ENCODE measurements around the gene KCTD19.
A peak's percentile ranks its signal among the peaks of the same experiment; 100 is the strongest.

KCTD19 gene

GRCh38 chr16:67277999-67278772 lies 48.4 kb downstream of the KCTD19 start:
- Histone ChIP-seq H4K91ac (ENCODE audit: low read depth, low read length) (no peak overlapping the region), H3K79me2 (ENCODE audit: control insufficient read depth, insufficient read depth, low read length, poor library complexity) (no peaks in the 10 kb centered on the region)

GRCh38 chr16:67277294-67277998 lies 49.1 kb downstream of the KCTD19 start:
- H3K4me3 ChIP-seq (ENCODE audit: low read depth, low read length), result no peak overlapping the region
- H3K9me3 ChIP-seq (ENCODE audit: insufficient read depth, low read depth, low read length), result peaks cover 1% of the 10 kb centered on the region
- H2BK12ac ChIP-seq (ENCODE audit: low read length), result peak overlapping the region; percentile 29
- H2BK120ac ChIP-seq (ENCODE audit: insufficient read depth, low read length, poor library complexity), result no peak overlapping the region
- peaks cover 9 to 16% of the 10 kb centered on the region in 2 experiments for H3K4me1 ChIP-seq (ENCODE audit: control insufficient read depth in 1 of 2, insufficient read depth in 2 of 2, low read length in 2 of 2)
- peaks cover 4% of the 10 kb centered on the region for H3K27me3 ChIP-seq (ENCODE audit: insufficient read depth, low read length)
- H3K27ac ChIP-seq (ENCODE audit: low read depth, low read length), result no peak overlapping the region
- no peak overlapping the region for H4K12ac ChIP-seq (ENCODE audit: low read depth, low read length)
- H3K4ac ChIP-seq (ENCODE audit: low read depth, low read length), result no peak overlapping the region
- H3K9ac ChIP-seq (ENCODE audit: low read length), result no peak overlapping the region
- H4K8ac ChIP-seq (ENCODE audit: low read depth, low read length), result no peak overlapping the region
- H2BK5ac ChIP-seq (ENCODE audit: low read depth, low read length, poor library complexity), result no peak overlapping the region
- peaks cover 6% of the 10 kb centered on the region for H3K79me1 ChIP-seq (ENCODE audit: low read length)
- no peaks in the 10 kb centered on the region for H3K79me2 ChIP-seq (ENCODE audit: control insufficient read depth, insufficient read depth, low read length, poor library complexity)
- H3K14ac ChIP-seq (ENCODE audit: low read length), result no peak overlapping the region
- no peak overlapping the region for H3K23ac ChIP-seq (ENCODE audit: low read length)
- H3K4me2 ChIP-seq (ENCODE audit: low read length), result no peak overlapping the region
- H2AK5ac ChIP-seq (ENCODE audit: low read length), result no peak overlapping the region
- no peak for DNase-seq
- no peaks in the 10 kb centered on the region for H3K36me3 ChIP-seq (ENCODE audit: control insufficient read depth in 1 of 2, insufficient read depth in 2 of 2, low read length in 2 of 2)
- WGBS (ENCODE audit: extremely low coverage, insufficient coverage, insufficient read length), result no CpG with 5 or more reads among the region's 4 CpGs
- H2AFZ ChIP-seq (ENCODE audit: insufficient read depth, low read length, poor library complexity), result peak overlapping the region; percentile 15
- no peak overlapping the region for H4K91ac ChIP-seq (ENCODE audit: low read depth, low read length)
- no peak overlapping the region for H3K18ac ChIP-seq (ENCODE audit: low read length)

More at GRCh38 chr16:67277999-67278772, 48.4 kb downstream of the KCTD19 start:
- H3K79me1 ChIP-seq (ENCODE audit: low read length), result peaks cover 6% of the 10 kb centered on the region
- H3K23ac ChIP-seq (ENCODE audit: low read length), result no peak overlapping the region
- no peak overlapping the region for H2AFZ ChIP-seq (ENCODE audit: insufficient read depth, low read length, poor library complexity)
- no peak overlapping the region for H4K12ac ChIP-seq (ENCODE audit: low read depth, low read length)
- no peak overlapping the region for H2BK120ac ChIP-seq (ENCODE audit: insufficient read depth, low read length, poor library complexity)
- no peak overlapping the region for H2BK5ac ChIP-seq (ENCODE audit: low read depth, low read length, poor library complexity)
- no peak overlapping the region for H3K4me3 ChIP-seq (ENCODE audit: low read depth, low read length)
- H3K18ac ChIP-seq (ENCODE audit: low read length), result no peak overlapping the region
- peak overlapping the region; percentile 3 for H4K8ac ChIP-seq (ENCODE audit: low read depth, low read length)
- H3K14ac ChIP-seq (ENCODE audit: low read length), result no peak overlapping the region
- H3K4me2 ChIP-seq (ENCODE audit: low read length), result peak overlapping the region; percentile 55
- WGBS (ENCODE audit: extremely low coverage, insufficient coverage, insufficient read length), result no CpG with 5 or more reads among the region's 13 CpGs
- H3K4me1 ChIP-seq (ENCODE audit: control insufficient read depth in 1 of 2, insufficient read depth in 2 of 2, low read length in 2 of 2), result peaks cover 9 to 16% of the 10 kb centered on the region in 2 experiments
- H3K4ac ChIP-seq (ENCODE audit: low read depth, low read length), result no peak overlapping the region
- no peaks in the 10 kb centered on the region for H3K36me3 ChIP-seq (ENCODE audit: control insufficient read depth in 1 of 2, insufficient read depth in 2 of 2, low read length in 2 of 2)
- DNase-seq, result no peak
- peaks cover 1% of the 10 kb centered on the region for H3K9me3 ChIP-seq (ENCODE audit: insufficient read depth, low read depth, low read length)
- peaks cover 4% of the 10 kb centered on the region for H3K27me3 ChIP-seq (ENCODE audit: insufficient read depth, low read length)
- H3K27ac ChIP-seq (ENCODE audit: low read depth, low read length), result no peak overlapping the region
- H2AK5ac ChIP-seq (ENCODE audit: low read length), result no peak overlapping the region
- peak overlapping the region; percentile 29 for H2BK12ac ChIP-seq (ENCODE audit: low read length)
- H3K9ac ChIP-seq (ENCODE audit: low read length), result no peak overlapping the region

DNA sequence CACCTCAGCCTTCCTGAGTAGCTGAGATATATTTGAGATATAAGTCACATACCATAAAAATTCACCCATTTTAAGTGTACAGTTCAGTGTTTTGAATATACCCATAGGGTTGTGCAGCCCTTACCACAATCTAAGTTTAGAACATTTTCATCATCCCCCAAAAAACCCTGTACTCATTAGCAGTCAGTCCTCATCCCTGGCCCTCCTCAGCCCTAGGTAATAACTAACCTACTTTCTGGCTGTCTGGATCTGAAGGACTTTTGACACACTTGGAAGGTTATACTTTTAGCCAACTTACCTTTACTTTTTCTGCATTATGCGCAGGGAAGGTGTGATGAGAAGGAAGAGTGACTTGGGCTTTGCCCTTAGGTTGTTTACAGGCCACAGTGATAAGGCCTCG lies 51.2 kb downstream of the KCTD19 start:
- Histone ChIP-seq H2AK5ac (ENCODE audit: low read length) (no peak overlapping the region), H3K14ac (ENCODE audit: low read length) (no peak overlapping the region), H2AFZ (ENCODE audit: insufficient read depth, low read length, poor library complexity) (no peak overlapping the region), H3K23ac (ENCODE audit: low read length) (no peak overlapping the region), H3K79me2 (ENCODE audit: control insufficient read depth, insufficient read depth, low read length, poor library complexity) (no peaks in the 10 kb centered on the region), H2BK12ac (ENCODE audit: low read length) (no peak overlapping the region), H3K4me1 (ENCODE audit: control insufficient read depth in 1 of 2, insufficient read depth in 2 of 2, low read length in 2 of 2) (peaks cover 9 to 16% of the 10 kb centered on the region in 2 experiments), H2BK120ac (ENCODE audit: insufficient read depth, low read length, poor library complexity) (no peak overlapping the region), H3K36me3 (ENCODE audit: control insufficient read depth in 1 of 2, insufficient read depth in 2 of 2, low read length in 2 of 2) (no peaks in the 10 kb centered on the region), H4K91ac (ENCODE audit: low read depth, low read length) (no peak overlapping the region), H3K4ac (ENCODE audit: low read depth, low read length) (no peak overlapping the region), H3K4me2 (ENCODE audit: low read length) (no peak overlapping the region), H3K27me3 (ENCODE audit: insufficient read depth, low read length) (peaks cover 4% of the 10 kb centered on the region), H3K18ac (ENCODE audit: low read length) (no peak overlapping the region), H3K79me1 (ENCODE audit: low read length) (peaks cover 6% of the 10 kb centered on the region), H3K9ac (ENCODE audit: low read length) (no peak overlapping the region), H2BK5ac (ENCODE audit: low read depth, low read length, poor library complexity) (no peak overlapping the region), H3K27ac (ENCODE audit: low read depth, low read length) (no peak overlapping the region), H4K8ac (ENCODE audit: low read depth, low read length) (no peak overlapping the region), H3K9me3 (ENCODE audit: insufficient read depth, low read depth, low read length) (peaks cover 1% of the 10 kb centered on the region), H4K12ac (ENCODE audit: low read depth, low read length) (no peak overlapping the region), H3K4me3 (ENCODE audit: low read depth, low read length) (no peak overlapping the region)
- no CpG with 5 or more reads among the region's 2 CpGs for WGBS (ENCODE audit: extremely low coverage, insufficient coverage, insufficient read length)
- no peak for DNase-seq

DNA sequence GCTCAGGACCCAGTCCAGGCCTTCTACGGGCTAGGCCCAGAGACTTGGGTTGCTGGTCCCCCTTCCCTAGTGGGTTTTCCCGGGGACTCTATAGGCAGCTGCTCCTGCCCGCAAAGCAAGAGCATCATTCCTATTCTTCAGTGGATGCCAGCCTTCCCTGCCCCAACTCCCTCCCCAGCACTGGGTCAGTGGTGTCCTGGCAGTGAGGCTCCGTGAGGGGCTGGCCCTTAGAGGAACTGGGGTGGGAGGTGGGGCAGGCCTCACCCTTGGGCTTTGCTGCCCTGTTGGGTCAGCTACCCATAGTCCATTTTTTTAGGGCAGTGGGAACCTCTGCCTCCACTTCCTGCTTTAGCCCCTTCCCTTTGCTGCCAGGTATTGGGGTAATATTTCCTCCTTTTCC lies 55.1 kb downstream of the KCTD19 start:
- Histone ChIP-seq H2AFZ (ENCODE audit: insufficient read depth, low read length, poor library complexity) (no peak overlapping the region), H2AK5ac (ENCODE audit: low read length) (no peak overlapping the region), H3K36me3 (ENCODE audit: control insufficient read depth in 1 of 2, insufficient read depth in 2 of 2, low read length in 2 of 2) (no peaks in the 10 kb centered on the region), H3K4ac (ENCODE audit: low read depth, low read length) (no peak overlapping the region), H3K4me1 (ENCODE audit: control insufficient read depth in 1 of 2, insufficient read depth in 2 of 2, low read length in 2 of 2) (no peaks in the 10 kb centered on the region), H2BK120ac (ENCODE audit: insufficient read depth, low read length, poor library complexity) (no peak overlapping the region), H3K4me3 (ENCODE audit: low read depth, low read length) (no peak overlapping the region), H3K79me2 (ENCODE audit: control insufficient read depth, insufficient read depth, low read length, poor library complexity) (no peaks in the 10 kb centered on the region), H2BK12ac (ENCODE audit: low read length) (no peak overlapping the region), H2BK5ac (ENCODE audit: low read depth, low read length, poor library complexity) (no peak overlapping the region), H4K8ac (ENCODE audit: low read depth, low read length) (no peak overlapping the region), H3K9ac (ENCODE audit: low read length) (no peak overlapping the region), H4K12ac (ENCODE audit: low read depth, low read length) (no peak overlapping the region), H3K27me3 (ENCODE audit: insufficient read depth, low read length) (no peaks in the 10 kb centered on the region), H3K18ac (ENCODE audit: low read length) (no peak overlapping the region), H3K23ac (ENCODE audit: low read length) (no peak overlapping the region), H4K91ac (ENCODE audit: low read depth, low read length) (no peak overlapping the region), H3K14ac (ENCODE audit: low read length) (no peak overlapping the region), H3K9me3 (ENCODE audit: insufficient read depth, low read depth, low read length) (no peaks in the 10 kb centered on the region), H3K27ac (ENCODE audit: low read depth, low read length) (no peak overlapping the region), H3K79me1 (ENCODE audit: low read length) (no peaks in the 10 kb centered on the region), H3K4me2 (ENCODE audit: low read length) (no peak overlapping the region)
- whole genome bisulfite sequencing (ENCODE audit: extremely low coverage, insufficient coverage, insufficient read length), result no CpG with 5 or more reads among the region's 4 CpGs
- DNase-seq, result no peak
